ENCODE results near the gene IARS1.

Gene IARS1

GRCh38 chr9:92293452-92294296 lies at the start of gene IARS1:
Gene IARS1 (minus strand): TSS chr9:92293697. CDS start chr9:92289419, 4,278 bp downstream.
- DNase-seq: peak; percentile 100

GRCh38 chr9:92342825-92343488 lies 49.5 kb upstream of the IARS1 start:
- no peak for DNase-seq

- DNase-seq: no peak
Measured at GRCh38 chr9:92341578-92341977, 48.1 kb upstream of the IARS1 start.

- DNase-seq: no peak
Measured at GRCh38 chr9:92333282-92333634, 39.8 kb upstream of the IARS1 start.

GRCh38 chr9:92332577-92333281 lies 39.2 kb upstream of the IARS1 start:
- DNase-seq: no peak

GRCh38 chr9:92328225-92328624 lies 34.7 kb upstream of the IARS1 start:
- DNase-seq: no peak

GRCh38 chr9:92327283-92327850 lies 33.9 kb upstream of the IARS1 start:
- no peak for DNase-seq

- DNase-seq: no peak
Measured at GRCh38 chr9:92325991-92326500, 32.5 kb upstream of the IARS1 start.

GRCh38 chr9:92325269-92325990 lies 31.9 kb upstream of the IARS1 start, which contains the start of the genes CENPP and NOL8:
Gene CENPP (plus strand): TSS chr9:92325953.
Gene NOL8 (minus strand): TSS chr9:92325350. CDS start chr9:92324161, 1,189 bp downstream.
- peak; percentile 93 for DNase-seq

GRCh38 chr9:92324889-92325268 lies 31.4 kb upstream of the IARS1 start:
- DNase-seq: no peak

GRCh38 chr9:92324431-92324830 lies 30.9 kb upstream of the IARS1 start:
- no peak for DNase-seq

- DNase-seq: no peak
Measured at GRCh38 chr9:92315456-92315855, 22.0 kb upstream of the IARS1 start.

- no peak for DNase-seq
Measured at GRCh38 chr9:92313624-92314012, 20.1 kb upstream of the IARS1 start.

- DNase-seq: no peak
Measured at GRCh38 chr9:92312887-92313623, 19.6 kb upstream of the IARS1 start.

- DNase-seq: no peak
Measured at GRCh38 chr9:92310562-92310961, 17.1 kb upstream of the IARS1 start.

GRCh38 chr9:92308893-92309292 lies 15.4 kb upstream of the IARS1 start:
- no peak for DNase-seq

GRCh38 chr9:92300936-92301335 lies 7.4 kb upstream of the IARS1 start:
- DNase-seq: no peak

GRCh38 chr9:92299116-92299515 lies 5.6 kb upstream of the IARS1 start:
- DNase-seq: no peak

GRCh38 chr9:92298036-92298435 lies 4.5 kb upstream of the IARS1 start:
- no peak for DNase-seq

GRCh38 chr9:92297611-92298010 lies 4.1 kb upstream of the IARS1 start:
- DNase-seq: no peak

GRCh38 chr9:92295827-92296258 lies 2.3 kb upstream of the IARS1 start:
- DNase-seq: peak; percentile 22

All from femur (tissue), 1 donor.